NCI-H2029 treated with DMSO at 0.1 percent for 48 hours (cell line): ENCODE data around the gene PQBP1.
"Not testable (repeated sequence)": the region's sequence is repeated elsewhere in the genome, so short reads cannot be mapped to it uniquely, and the experiment has no call there.

Source experiments
- DNase-seq: peaks from one replicate; lab custom pipeline; 2025; lab: John Stamatoyannopoulos, UW

Gene PQBP1, protein sequence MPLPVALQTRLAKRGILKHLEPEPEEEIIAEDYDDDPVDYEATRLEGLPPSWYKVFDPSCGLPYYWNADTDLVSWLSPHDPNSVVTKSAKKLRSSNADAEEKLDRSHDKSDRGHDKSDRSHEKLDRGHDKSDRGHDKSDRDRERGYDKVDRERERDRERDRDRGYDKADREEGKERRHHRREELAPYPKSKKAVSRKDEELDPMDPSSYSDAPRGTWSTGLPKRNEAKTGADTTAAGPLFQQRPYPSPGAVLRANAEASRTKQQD

DNA sequence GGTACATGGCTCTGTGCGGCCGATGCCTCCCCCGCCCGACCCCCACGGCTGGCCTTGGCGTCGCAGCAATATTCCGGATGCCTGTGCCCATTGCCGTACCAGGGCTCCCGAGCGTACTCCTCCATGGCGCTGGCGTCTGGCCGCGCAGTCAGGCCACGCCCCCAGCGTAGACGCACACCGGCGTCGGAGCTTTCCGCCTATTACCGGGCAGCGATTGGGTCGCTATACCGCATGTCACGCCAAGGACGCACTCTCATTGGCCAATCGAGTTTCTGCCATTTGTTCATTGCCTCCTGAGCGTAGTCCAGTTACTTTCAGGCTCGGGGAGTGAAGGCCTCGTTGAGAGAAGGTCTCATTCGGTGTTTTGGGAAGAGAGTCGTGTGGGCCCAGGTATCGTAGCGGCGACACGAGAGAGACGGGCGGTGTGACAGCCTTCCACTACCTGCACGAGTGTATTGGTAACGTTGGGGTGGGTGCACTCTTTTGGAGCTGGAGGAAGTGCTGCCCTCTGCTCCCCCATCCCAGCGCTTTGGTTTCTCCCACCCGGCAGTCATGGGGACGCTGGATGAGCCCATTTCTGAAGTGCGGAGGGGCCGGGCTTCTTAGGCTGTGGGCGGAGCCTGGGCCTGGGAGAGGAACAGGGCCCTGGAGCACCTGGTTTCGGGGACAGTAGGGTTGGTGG, at the start of gene PQBP1, which contains the start of gene TIMM17B:
PQBP1 (plus strand) TSS at position 306 of the 682 bp plus-strand sequence. CDS start 580 bp downstream, outside the sequence.
TIMM17B (minus strand) TSS at position 144 of the 682 bp plus-strand sequence; CDS start at position 125, 19 bp downstream.
- peak; percentile 67 for DNase-seq

DNA sequence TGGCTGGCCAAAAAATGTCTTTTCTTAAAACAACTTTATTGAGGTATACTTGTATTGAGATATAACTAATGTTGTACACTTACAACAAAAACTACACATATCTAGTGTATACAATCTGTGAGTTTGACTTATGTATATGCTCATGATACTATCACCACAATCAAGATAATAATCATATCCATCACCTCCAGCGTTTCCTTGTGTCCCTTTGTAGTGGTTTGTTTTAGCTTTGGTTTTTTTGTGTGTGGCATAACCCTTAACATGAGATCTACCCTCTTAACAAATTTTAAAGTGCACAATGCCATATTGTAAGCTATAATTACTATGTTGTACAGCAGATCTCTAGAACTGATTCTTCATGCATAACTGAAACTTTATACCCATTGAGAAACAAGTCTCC, 48.9 kb upstream of the PQBP1 start:
- no peak for DNase-seq

DNA sequence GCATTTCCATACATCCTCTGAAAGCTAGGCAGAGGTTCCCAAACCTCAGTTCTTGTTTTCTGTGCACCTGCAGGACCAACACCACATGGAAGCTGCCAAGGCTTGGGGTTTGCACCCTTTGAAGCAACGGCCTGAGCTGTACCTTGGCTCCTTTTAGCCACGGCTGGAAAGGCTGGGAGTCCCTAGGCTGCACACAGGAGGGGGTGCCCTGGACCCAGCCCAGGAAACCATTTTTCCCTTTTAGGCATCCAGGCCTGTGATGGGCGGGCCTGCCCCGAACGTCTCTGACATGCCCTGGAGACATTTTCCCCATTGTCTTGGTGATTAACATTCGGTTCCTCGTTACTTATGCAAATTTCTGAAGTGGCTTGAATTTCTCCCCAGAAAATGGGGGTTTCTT, 44.9 kb upstream of the PQBP1 start:
- no peak for DNase-seq

DNA sequence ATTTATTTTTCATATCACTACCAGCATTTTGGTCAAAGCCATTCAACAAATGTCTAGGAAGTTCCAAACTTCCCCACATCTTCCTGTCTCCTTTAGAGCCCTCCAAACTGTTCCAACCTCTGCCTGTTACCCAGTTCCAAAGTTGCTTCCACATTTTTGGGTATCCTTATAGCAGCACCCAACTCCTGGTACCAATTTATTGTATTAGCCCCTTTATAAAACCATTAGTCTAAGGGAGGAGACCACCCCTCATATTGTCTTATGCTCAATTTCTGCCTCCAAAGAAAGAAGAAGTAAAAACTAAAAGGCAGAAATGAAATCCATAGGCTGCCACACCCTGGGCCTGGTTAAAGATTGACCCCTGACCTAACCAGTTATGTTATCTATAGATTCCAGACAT, 44.2 kb upstream of the PQBP1 start:
- not testable (repeated sequence) for DNase-seq

DNA sequence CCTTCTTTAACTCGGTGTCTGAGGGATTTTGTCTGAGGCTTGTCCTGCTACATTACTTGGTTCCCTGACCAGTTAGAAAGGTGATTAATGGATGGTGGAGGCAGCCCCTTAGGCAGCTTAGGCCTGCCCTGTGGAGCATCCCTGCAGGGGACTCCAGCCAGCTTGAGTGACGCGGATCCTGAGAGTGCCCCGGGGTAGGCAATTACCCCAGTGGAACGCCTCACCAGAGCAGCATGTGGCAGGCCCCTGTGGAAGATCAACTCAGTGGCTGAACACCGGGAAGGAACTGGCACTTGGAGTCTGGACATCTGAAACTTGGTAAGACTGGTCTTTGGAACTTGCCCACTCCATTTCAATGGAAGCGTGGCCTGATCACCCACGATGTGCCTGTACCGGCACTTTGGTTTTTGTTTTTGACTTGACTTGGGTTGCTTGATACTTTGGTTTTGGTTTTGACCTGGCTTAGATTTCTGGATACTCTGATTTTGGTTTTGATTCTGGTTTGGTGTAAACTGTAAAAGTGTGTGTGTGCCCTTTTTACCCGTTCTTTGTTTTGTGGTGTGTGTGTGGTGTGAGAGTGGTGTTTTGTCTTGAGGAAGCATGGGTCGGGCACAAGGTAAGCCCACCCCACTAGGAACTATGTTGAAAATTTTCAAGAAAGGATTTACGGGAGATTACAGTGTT, 43.5 kb upstream of the PQBP1 start:
- DNase-seq = not testable (repeated sequence)

DNA sequence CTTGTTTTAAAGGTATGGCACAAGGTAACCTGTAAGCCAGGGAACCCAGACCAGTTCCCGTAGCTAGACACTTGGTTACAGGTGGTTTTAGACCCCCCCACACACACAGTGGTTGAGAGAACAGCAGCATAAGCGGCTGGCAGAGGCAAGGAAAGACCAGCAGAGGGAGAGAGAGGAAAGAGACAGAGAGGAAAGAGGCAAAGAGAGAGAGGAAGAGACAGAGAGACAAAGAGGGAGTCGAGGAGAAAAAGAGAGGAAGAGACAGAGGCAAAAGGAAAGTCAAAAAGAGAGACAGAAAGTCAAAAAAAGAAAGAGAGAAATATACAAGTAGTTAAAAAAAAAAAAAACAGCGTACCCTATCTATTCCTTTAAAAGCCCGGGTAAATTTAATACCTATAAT, 42.8 kb upstream of the PQBP1 start:
- DNase-seq = no peak

DNA sequence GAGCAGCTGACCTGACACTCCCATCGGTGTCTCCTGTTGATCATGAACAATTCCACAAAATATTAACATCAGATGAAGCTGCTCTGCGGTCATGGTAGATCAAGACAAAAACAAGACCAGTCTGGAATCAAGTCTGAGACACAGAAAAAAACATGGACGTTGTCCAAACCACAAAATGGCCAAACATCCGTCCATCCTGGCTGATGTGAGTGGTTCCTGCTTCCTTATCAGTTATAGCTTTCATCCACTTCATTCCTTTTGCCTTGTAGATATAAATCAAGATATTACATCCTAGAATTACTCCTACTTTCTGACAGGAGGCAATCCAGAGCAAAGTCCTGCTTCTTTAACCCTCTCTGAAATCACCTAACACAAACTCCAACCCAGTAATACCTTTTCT, 33.5 kb upstream of the PQBP1 start:
- DNase-seq = peak; percentile 33

DNA sequence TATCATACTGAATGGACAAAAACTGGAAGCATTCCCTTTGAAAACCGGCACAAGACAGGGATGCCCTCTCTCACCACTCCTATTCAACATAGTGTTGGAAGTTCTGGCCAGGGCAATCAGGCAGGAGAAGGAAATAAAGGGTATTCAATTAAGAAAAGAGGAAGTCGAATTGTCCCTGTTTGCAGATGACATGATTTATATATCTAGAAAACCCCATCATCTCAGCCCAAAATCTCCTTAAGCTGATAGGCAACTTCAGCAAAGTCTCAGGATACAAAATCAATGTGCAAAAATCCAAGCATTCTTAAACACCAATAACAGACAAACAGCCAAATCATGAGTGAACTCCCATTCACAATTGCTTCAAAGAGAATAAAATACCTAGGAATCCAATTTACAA, 25.7 kb upstream of the PQBP1 start:
- DNase-seq = not testable (repeated sequence)

DNA sequence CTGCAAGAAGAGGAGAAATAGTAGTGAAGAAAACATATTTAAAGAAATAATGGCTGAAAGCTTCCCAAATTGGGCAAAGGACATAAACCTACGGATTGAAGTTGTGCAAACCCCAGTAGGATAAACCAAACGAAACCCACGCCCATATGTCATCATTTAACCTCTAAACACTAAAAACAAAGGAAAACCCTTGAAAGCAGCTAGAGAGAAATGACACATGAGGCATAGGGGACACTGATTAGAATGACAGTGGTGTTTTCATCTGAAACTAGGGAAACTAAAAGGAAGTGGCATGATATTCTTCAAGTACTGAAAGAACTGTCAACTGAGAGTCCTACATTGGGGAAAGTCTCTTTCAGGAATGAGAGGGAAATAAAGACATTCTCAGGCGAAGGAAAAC, 20.8 kb upstream of the PQBP1 start:
- not testable (repeated sequence) for DNase-seq

DNA sequence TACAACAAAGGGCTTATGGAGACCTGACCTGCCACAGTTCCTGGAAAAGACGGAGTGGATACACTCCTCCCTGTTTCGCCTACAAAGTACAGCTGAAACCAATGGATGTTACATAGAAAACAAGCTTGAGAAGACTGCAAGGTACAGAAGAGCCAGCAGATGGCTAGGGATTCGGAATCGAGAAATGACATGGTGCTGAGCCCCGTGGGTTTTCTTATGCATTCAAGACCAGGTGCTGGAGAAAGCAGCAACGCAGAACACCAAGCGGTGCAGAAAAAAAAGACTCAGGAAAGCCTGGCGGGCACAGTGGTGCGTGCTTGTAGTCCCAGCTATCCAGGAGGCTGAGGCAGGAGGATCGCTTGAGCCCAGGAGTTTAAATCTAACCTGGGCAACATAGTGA, 14.0 kb upstream of the PQBP1 start:
- no peak for DNase-seq

DNA sequence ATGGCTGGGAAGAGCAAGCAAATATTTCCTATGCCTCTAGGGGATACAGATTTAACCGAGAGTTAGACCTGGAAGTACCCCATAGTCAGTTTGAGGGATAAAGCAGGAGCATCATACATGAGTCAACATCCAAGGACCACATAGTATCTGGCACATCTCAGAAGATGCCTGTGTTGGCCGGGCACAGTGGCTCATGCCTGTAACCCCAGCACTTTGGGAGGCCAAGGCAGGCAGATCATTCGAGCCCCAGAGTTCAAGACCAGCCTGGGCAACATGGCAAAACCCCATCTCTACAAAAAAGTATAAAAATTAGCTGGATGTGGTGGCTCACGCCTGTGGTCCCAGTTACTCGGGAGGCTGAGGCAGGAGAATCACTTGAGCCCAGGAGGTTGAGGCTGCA, 11.1 kb upstream of the PQBP1 start:
- DNase-seq = not testable (repeated sequence)

DNA sequence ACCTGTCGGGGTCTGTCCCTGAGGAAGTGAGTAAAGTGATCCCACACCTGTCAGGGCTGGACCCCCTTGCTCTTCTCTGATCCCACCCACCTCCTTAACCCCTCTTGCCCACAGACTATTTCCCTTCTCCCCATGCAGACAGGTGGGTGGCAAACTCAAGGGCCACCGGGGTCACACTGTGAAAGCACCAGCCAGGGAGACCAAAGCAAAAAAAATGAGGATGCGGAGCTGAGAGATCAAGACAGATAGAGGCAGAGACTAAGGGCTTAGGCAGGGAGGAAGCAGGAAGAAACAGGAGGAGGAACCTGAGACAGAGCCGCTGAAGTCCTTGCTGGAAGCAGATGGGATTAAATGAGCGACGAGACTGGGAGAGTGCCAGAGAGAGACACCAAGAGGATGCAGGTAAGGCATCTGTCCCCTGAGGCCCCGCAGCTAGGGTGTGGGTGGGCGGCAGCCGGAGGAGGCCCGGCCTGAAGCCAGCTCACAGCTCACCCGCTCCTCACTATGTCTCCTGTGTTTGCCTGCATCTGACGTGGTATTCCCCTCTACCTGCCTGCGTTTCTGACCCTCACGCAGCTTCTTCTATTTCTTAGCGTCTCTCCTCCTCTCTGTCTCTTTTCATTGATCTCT, 7.3 kb upstream of the PQBP1 start:
- no peak for DNase-seq

DNA sequence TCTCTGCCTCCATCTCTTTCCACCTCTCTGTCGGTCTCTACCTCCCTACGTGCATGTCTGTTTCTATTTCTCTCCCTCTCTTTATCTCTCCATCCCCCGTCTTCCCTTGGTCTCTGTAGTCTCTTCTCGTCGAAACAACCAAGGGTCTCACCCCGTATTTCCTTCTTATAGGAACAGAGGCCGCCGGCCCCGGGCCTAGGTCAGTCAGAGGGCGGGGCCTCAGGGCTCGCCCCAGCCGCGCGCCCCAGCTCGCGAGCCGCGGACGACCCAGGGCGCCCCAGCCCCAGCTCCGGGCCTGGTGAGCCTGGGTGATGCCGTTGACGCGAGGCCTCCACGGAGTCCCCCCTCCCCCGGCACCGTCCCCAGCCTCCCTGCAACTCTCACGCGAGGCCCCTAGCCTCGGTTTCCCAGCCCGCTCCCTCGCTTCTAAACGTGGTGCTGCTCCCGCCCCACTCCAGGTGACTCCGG, 6.8 kb upstream of the PQBP1 start:
- DNase-seq = no peak

DNA sequence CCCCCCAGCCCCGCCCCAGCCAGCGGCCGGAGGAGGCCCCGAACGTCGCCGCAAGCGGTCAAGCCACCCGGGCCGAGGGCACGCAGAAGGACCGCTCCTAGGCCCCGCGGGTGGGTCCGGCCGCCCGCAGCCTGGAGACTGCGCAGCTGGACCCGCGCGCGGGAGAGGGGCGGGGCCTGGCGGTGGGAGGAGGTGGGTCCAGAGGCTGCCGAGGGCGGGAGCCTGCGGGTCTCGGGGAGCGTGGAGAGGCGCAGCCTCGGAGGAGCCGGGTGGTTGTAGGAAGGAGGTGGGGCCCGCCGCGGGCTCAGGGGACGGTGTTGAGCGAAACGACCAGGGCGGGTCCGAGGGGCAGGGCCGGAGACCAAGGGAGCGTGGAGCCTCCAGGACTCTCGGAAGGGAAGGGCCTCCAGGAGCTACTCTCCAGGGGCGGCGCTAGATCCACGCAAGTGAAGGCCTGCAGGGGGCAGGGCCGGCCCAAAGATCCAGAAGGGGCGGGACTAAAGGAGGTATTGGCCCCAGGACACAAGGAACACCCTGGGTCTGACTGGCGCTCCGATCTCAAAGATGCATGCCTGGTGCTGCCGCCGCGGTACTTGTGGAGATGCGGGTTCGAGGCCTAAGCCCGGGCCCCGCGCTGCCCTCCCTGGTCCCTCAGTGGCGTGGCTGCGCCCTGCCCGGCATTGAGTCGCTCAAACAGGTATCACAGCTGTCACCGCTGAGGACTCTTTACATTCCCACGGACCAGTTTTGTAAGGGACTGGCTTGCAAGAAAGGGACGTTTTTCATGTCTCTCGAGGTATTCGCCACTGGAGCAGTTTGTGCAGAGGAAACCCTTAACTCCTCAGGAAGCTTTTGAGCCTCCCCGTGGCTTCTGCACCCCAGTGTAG, 6.1 kb upstream of the PQBP1 start:
- peak; percentile 45 for DNase-seq

DNA sequence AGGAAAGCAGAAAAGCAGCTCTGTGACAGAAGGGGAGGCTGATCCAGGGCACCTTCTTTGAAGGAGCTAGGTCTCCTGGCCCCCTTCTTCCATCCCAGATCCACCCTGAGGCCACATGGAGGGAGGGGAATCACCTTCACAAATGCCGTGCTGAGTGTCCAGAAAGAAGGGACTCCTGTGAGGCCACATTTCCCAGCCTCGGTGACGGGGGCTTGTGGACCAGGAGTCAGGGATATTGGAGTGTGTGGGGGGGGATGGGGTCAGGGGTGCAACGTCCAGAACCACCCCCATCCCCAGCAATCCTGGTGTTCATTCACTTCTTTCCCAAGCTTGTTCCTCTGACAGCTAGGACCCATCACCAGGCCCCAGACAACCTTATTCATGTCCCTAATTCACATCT, 4.8 kb upstream of the PQBP1 start:
- no peak for DNase-seq

DNA sequence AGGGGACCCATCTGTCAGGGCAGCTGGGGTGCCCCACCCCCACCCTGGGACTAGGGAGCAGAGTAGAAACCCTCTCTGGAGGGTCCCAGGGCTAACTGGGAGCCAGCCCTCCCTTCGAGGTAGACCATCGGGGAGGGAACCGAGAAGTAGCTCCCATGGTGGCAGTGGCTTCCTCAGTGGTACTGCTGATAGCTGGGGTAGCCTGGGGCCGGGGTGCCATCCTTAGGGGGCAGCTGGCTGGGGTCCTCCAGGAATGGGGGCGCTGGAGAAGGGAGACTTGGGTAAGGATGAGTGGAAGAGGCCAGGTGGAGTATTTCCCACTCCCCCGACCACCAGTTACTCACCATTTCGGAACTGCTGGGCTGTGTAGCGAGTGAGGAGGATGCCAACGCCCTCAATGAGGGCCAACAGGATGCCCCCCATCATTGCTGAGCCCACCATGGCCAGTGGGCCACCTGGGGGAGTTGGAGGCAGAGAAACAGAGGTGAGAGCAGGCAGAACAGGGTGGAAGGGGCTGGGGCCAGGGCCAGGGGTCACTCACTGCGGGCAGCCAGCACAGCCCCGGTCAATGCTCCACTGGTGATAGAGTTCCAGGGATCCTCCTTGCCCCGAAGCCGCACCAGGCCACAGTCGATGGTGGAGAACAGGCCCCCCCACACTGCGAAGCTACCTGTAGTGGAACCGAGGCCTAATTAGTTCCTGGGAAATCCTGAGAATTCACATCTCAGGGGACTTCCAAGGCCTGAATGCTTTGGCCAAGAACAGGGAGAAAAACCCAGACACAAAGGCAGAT, 4.0 kb upstream of the PQBP1 start:
- no peak for DNase-seq

DNA sequence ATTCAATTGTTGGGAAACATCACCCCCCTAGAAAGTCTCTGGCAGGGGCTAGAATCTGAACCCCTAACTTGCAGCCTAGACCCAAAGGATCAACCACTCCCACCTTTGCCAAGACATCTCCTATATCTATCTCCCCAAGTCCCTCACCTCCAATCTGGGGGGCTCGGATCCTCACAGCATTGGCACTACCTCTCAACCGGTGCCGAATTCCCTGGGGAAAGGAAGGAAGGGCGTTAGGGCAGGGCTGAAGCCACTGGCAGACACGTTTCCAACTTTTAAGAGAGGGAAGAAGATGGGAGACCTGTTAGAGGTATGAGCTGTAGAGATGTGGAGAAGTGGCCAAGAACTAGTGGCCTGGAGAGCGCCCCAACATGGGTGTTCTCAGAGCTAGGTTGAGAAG, 2.8 kb upstream of the PQBP1 start:
- DNase-seq = no peak

DNA sequence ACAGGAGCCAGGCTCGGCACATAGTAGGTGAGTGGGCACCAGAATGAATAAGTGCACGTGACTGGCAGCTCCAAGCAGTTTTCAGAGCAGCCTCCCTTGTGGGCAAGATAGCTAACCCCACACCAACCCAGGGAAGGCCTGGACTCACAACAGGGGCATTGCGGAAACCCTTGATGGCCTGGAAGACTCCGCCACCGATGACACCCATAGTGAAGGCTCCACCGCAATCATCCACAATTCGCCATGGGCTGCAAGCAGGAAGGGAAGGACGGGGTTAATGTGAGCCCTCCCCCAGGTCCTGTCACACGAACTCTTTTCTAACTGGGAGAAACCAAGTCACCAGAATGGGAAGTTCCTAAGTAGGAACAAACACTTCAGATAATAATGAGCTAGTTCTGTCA, 1.1 kb upstream of the PQBP1 start:
- no peak for DNase-seq

DNA sequence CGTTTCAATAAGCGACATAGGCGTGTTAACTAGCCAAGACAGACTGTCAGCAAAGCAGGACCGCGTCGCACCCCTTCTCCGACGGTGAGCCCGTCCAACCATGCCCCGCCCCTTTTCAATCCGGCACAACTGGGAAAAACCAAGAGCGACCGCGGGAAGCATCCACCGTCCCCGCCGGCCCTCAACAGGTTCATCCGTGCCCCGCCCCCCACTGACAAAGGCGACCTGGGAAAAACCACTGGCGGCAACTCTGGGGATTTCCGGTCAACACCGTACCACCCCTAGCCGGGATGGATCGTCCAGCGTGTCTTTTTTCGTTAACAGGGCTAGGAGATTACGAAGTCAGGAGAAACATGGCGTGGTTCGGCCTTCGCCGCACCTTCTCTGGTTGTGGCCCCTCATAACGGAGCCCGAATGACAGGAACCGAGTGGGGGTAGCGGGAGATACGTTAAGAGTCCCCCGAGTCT, 539 bp upstream of the PQBP1 start:
- peak; percentile 48 for DNase-seq

DNA sequence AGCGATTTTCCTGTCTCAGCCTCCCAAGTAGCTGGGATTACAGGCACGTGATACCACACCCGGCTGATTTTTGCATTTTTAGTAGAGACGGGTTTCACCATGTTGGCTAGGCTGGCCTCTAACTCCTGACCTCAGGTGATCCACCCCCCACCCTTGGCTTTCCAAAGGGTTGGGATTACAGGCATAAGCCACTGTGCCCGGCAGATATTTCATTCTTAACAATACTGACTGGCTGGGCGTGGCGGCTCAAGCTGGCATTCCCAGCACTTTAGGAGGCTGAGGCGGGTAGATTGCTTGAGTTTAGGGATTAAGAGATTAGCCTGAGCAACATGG, 1.3 kb downstream of the PQBP1 start:
- DNase-seq = no peak

DNA sequence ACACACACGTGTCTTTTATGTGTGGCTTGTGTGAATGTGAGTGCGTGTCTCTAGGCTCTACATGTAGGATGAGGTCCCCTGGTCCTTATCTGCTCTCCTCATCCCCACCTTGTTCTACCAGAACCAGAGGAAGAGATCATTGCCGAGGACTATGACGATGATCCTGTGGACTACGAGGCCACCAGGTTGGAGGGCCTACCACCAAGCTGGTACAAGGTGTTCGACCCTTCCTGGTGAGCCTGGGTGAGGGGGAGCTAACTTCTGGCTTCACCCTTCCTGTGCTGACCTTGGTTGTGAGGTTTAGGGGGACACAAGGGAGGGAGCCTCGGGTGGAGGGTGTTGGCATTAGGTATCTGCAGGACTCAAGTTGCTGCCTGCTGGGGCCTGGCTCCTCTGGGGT, 3.3 kb downstream of the PQBP1 start:
- no peak for DNase-seq
